TTC549 (cell line): ENCODE measurements around the gene SOX6.

ENCODE experiments used
- FAIRE-seq: peaks from 2 replicates; lab custom pipeline; 2012; peaks lifted over from hg19 to GRCh38; lab: Jason Lieb, UNC

Gene SOX6

DNA sequence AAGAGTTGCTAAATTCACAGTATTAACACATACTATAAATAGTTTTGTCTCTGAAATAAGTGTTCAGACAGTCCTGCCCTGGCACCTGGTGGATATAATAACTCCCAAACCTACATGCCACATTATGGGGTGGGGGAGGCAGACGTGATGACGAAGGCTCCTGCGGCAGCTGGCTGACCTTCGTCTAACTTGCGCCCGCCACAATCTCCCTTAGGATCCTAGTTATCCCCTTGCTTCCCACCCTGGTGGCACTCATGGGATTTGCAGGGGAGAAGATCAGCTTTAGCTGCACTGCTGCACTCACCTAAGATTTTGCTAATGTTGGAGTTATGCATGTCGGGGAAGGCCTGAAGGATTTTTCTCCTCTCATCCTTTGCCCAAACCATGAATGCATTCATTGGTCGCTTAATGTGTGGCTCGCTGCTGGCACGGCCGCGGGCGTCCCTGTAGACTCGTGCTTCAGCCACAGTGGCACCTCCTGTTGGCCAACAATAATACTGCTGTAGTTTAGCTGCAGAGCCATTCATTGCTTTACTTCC, 367.6 kb downstream of the SOX6 start:
- FAIRE-seq, result no peak

DNA sequence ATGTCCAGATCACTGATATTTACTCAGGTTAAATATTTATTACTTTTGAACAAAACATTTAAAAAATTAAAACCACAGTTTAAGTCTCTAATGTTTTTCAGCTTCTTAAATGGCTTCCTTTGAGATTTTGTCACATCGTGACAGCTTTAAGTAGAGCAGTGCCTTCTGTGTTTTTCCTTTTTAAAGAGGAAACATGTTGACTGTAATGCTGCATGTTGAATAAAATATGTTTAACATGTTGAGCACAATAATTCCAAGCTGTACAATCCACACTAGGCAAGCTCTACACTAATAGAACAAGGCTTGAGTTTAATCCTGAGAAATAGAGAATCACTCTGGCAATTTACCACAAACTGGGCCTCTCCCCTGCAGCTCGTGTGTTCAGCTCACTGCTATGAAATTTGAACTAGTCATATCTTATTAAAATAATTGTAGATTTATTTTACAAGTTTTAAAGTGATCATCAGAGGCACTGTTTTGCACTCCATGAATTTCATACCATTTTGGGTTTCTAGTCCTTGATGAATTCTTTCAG, 368.3 kb downstream of the SOX6 start:
- FAIRE-seq, result no peak

DNA sequence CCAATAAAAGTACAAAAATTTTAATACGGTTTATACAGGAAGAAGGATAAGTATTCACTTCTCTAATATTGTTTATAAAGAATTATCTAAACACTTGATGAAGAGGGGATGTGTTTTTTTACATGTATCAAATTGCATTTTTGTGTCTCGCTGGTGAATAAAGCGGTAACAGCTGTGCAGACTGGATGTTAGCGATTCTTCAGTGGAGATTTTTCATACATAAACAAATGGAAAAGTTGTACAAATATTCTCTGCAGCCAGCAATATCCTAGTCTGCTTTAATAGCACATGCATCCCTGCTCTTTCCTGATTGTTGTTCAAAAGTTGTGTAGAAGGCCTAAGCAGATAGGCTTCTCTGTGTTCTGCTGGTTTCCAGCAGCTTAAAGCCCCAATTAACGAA, 369.3 kb downstream of the SOX6 start:
- FAIRE-seq, result no peak

DNA sequence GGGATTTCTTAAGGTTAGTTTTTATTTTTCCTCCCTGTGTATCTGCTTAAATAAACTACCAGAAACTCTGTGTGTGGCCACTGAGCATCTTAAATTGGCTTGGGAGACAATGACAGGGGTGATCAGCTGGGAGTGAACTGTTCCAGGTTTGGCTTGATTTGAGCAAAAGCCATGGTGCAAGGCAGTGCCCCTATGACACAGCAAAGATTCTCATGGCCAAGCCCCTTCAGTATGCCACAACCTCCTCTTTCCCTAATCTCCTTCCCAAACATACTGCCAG, 370.5 kb downstream of the SOX6 start:
- FAIRE-seq, result no peak

DNA sequence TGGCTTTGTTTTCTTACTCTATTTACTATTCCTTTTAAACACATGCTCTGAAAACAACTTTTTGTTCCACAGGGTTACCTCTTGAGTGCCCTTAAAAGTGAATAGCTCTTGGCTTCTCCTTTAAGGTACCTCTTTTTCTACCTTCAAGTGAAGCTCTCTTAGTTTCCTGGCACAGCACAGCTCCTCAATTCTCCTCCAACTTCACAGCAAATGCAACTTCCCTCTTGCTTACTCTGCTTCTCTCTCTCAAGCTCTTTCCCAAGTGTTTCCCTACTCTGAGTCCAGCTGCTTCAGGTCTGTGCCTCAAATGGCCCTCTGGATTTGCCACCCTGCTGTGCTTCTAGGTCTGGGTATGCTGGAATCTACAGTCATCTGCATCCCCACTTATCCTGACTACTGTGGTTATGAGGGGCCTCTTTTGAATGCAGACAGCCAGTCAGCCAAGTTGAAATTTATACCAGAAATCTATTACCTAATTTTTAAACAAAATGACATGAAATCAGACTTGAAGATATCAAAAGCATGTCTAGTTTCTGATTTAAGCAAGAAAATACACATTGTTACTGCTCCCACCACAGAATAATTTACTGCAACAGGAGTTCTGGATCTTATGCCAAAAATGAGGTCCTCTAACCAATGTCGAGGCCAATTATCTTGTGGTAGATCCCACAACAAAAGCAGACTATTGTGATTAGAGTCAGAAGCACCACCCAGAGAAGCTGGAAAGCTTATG, 371.1 kb downstream of the SOX6 start:
- FAIRE-seq, result no peak

DNA sequence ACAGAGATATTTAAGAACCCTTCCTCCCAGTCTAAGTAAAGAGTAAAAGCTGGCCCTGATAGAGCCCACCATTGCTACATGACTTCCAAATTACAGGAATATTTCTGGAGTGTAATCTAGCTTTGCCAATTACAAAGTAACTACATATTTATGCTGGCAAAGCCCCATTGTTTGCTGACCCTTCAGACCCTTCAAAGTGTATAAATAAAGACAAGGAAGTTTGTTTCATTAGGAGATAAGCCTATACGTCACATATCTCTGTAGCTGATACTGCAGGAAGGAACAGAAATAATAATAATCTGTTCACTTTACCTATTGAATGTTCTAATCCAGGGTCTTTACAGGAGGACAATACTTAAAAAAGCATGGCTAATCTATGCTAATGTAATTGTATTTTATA, 375.1 kb downstream of the SOX6 start:
- no peak for FAIRE-seq

DNA sequence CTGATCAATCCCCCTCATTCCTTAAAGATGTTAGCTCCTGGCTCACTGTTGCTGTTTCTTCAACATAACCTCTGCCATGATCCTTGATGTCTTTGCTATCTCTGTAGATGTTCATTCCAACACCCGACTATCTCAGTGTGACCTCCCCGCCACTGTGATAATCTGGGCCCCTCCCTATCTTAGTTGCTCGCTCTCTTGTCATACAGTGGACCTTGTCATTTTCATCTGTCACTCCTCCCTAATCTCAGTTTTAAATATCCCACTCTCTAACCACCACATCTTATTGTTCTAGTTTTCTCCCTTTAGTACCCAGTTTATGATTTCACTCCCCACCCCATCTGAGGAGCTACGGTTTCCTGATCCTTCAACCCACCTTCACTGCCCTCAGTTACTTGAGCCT, 379.2 kb downstream of the SOX6 start:
- no peak for FAIRE-seq

DNA sequence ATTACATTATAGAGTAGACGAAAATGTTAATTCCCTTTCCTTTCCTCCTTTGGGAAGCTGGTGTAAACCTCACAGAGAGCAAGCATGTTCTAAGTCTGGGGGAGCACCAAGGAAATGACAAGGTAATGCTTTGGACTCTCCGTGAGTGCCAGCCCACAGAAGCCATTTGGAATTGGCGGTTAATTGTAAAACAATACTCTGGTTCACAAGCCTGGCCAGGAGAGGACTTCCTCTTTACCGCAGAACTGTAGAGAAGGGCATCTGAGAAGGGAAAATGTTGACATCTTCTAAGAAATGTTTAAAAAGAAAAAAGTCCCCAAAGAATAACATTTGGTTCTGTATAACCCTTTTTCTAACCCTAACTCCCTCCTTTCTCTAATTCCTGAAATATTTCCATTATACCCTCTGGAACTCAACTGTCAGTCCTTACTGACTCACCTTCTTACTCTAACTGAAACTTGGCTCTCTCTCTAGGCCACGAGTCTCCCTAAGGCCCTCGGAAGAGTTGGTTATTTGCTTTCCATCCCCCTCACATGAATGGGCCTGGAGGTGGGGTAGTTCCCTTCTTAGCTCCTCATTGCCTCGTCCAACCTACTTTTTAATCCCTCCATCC, 379.8 kb downstream of the SOX6 start:
- FAIRE-seq, result no peak

DNA sequence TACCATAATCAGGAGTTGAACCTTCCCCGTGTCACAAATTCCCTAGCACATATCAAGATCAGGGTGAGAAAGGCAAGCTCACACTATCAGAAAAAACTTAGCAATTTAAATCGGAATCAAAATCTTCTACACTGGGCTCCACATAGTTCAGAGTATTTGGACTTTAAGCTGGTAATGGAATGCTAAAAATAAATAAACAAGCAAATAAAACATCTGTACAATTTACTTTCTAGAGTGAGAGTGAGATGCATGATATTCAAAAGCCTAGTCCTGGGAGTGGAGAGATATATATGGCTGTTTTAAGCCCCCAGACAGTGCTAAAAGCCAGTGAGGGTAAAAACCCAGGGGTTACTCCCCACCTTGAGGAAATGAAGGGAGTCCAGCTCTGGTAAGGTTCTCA, 380.6 kb downstream of the SOX6 start:
- no peak for FAIRE-seq

DNA sequence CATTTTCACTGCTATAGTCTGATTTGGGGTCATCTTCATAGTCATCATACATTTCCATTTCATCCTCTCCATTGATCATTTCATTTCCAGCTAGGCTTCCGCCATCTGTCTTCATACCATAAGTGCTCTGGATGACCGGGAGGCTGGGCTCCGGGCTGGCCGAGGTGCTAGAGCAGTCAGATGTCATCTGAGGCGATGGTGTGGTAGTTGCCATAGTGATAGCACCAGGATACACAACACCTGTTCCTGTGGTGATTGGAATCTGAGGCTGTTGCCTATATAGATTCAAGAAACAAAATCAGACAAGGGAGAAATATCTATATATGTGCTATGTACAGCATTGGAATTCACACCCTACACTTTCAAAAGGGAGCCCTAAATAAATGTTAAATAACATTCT, 383.5 kb downstream of the SOX6 start:
- no peak for FAIRE-seq

DNA sequence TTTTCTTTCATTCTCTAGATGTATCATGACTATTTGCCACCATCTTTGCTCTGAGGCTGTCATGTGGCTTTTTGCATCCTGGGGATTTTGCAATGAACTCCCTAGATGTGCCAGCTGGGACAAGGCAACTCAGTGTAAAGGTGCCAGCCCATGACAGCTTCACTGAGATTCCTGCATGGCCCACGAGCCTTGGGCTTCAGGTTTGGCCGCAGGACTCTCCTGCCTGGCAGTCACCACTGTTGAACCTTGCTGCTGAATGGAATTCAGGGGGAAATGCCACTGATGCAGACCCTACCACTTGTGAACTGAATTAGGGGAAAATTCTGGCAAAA, 385.2 kb downstream of the SOX6 start:
- FAIRE-seq, result no peak

DNA sequence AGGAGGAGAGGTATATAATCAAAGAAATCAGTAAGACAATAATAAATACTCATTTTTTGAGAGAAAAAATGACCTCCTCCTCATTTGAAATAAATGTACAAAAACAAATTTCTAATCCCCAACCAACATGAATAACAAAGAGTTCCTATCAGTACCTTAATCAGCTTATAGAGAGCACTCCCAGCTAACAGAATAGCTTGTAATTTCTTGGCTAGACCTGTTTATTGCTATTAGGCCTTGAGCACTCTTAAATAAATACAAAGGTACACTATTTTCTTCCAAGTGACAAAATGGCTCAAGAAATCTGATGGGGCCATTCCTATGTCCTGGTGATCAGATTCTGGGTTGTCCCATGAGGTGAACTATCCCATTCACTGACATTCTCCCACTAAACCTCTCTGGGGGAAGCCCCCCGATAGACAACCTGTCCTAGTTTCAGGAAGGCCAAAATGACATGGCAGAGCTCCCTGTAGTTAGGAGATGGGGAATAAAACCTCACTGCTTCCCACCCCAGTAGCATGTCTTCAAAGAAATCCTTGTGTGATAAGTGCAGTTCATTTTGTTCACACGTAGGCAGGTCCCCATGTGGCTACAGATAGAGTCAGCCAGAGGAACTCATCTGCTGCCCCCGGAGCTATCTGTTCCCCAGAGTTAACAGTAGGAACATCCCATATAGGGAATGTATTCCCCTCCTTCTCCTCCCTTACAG, 385.7 kb downstream of the SOX6 start:
- no peak for FAIRE-seq

DNA sequence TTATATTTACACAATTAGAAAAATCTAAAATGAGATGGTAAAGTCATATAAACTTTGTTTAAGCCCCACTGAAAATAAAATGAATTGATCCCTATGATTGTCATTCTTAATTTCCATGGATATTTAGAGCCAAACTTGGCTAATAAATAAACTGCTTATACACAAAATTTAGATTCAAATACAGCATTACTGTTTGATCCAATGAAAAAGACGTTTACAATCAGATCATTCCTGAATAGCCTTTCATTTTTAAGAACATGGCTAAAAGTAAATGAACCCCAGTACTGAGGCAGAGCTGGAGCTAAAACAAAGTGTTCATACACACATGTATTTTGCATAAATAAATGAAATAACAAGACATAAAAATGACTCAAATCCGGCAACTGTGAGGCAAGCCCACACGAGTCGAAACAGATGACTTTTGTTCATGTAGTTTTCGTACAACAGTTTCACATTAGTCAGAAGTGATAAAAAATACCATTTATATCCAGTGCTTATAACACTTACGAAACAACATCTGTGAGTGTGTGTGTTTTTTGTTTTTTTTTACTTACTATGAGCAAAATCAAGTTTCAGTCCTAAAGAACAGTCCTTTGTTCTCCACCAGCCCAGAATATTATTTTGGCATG, 386.5 kb downstream of the SOX6 start:
- FAIRE-seq, result no peak

DNA sequence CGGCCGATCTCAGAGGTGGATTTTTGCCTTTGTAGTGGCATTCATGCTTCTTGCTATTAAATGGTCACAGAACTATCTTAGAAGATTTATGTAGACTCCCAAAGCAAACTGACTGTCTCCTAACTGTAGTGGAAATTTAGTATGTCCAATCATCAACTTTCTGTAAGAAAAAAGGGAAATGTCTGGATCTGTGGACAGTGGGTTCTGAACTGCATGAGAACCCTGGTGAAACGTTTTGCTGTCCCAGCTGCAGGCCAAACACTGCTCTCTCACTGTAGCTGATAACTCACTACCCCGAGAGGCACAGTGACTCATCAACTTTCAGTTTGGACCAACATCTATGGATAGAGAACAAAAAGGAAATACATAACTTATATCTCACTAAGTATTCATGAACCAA, 387.1 kb downstream of the SOX6 start:
- FAIRE-seq, result no peak

DNA sequence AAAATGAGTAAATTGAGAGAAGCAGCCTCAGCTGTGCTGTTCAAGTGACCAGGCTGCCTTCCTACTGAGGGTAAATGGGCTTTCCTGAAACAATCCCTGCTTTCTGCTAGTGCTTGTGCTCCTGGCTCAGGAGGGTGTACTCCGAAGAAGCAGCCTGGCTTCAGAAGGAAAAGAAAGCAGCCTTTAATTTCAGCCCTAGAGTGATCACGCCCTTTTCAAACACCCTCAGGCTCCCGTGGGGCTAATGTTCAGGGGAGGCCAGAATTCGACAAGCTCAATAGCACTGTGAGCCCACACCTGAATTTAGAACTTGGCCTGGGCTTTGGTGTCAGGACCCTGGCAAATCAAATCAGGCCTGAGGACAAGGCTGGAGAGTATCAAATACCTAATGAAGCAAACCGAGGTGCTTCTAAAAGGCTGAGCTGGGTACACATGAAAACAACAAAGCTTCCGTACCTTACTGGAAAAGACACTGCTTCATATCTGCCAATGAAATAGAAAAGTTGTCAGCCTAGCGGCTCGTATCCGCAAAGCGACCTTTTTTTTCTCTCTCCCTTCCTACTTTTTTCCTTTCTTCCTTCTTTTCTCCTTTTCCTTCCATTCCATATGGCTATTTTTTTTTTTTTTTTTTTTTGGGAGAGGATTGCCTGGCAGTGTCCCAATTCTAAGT, 387.8 kb downstream of the SOX6 start:
- no peak for FAIRE-seq

DNA sequence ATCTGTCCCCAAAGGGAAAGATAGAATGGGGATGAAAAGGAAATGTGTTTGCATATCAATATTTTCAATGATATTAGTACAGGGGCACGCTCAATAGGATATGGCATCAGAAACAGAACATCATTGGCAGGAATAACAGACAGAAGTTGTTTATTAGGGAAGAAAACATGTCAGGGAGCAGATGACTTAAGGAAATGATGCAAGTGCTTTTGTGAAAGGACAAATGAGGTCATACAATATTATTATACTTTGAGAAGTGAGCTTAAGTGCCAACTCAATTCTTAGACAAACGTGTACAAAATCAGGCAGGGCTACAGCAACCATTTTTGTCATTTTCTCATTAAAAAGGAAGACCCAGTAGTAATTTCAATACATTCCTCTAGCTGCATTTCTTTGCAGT, 388.4 kb downstream of the SOX6 start:
- FAIRE-seq, result no peak

DNA sequence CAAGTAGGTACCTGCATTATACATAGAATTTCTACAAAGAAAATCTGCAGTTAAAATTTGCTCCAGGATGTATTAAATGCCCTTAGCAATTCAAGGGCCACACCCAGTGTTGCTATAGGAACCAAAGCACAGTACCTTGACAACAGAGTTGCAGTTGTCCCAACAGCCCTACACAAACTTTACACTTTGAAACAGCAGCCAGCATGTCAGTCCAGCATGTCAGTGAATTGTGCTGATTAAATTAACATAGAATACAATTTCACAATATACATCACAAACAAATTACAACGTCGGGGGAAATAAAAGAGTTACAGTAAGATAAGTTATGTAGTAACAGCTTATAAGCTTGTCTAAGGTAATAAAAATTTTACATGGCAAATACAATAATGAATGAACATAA, 389.2 kb downstream of the SOX6 start:
- no peak for FAIRE-seq

DNA sequence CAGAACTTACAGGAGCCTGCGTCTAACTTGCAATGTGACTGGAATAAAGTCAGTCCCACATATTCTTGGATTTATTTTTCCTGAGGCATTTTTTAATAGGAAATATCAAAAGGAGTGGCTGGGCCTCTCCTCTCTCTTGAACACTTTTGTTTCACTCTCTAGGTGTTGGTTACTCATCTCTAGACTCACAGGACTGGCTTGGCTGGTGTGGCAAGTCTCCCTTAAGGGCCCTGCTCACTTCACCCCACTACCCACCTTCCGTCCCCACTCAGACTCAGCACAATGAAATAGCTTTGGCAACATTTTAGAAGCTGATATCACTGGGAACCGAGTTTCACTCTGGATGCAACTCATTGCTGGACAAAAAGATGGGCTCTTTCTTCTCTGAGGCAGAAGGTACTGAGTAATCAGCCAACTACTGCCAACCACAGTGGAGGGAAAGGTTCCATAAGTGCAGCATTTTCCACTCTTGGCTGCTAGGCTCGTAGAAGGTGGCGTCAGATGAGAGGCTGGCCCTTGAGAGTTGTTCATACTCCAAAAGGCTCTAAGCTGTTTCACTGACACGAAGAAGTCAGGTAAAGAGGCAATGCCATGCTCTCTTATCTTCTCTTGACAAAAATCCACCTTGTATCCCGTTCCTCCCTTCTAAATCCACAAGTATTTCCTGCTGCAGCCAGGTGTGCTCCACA, 390.6 kb downstream of the SOX6 start:
- no peak for FAIRE-seq

DNA sequence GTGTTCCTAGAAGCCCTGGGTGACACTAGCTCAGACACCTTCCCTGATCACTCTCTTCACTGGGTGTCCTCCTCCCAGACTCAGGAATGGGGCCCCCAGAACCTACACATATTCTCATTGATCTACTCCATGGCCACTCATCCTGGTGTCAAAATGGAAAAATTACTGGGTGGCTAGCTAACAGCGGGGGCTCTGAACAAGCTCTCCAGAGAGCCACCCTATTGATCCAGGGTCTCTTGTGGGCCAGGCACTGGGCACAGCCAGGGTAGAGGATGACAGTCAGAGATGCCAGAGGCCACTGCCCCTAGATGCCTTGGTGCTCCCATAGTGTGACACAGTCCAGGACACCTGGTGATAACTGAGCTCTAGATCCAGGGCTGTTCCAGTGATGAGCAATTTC, 393.1 kb downstream of the SOX6 start:
- no peak for FAIRE-seq

DNA sequence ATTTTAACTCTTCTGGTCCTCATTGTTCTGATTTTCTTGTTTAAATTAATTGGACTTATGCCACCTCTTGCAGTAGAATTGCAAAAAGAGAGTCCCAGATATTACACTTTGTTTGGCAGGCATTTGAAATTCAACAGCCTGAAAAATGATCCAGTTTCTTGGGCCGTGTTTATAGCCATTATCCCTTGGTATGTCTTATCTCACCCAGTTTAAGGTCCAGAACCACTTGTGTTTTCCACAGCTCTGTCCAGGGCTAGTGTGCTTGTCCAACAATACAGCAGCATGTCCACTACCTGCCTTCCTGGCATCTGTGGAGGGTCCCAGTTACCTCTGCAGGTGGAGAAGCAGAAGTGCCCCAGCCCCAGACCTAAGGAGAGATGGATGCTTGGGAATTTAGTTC, 397.4 kb downstream of the SOX6 start:
- no peak for FAIRE-seq

DNA sequence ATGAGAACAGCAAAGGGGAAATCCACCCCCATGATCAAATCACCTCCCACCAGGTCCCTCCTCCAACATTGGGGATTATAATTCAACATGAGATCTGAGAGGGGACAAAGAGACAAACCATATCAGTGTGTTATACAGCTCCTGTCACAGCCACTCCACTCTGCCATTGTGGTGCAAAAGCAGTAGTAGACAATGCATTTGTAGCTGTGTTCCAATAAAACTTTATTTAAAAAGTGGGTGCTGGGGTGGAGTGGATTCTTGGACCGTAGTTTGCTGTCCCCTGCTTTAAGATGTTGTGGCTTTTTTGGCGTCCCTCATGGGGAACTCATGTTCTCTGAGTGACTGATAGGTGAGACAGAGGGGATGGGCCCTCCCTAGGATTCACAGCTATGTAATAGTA, 399.1 kb downstream of the SOX6 start:
- no peak for FAIRE-seq

DNA sequence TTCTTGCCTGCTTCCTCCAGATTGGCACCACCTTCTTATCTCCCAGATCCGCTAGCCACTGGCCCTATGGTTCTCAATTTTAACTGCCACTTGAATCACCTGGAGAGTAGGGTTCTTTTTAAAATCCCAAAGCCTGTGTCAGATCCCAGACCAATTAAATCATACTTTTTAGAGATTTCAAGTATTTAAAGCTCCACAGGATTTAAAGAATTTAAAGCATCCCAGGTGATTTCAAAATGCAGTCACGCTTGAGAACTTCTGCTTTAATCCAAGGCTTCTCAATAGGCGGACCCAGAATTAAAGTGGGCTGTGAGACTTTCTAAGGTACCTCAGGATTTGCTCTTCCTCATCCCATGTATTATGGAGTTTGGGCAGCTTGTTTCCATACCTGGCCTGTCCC, 400.0 kb downstream of the SOX6 start:
- no peak for FAIRE-seq
